SK-N-SH treated with all-trans-retinoic acid at 6 μM for 48 hours (cell line): ENCODE data around the gene HIPK3.

ENCODE experiments used
- ARNTL ChIP-seq: fragments of 450-650 bp; formaldehyde crosslinking; IDR thresholded peaks from 2 replicates; pipeline ENCODE4 v1.5.0; 2020; ENCODE audit warnings: low read depth, mild to moderate bottlenecking, moderate library complexity, borderline replicate concordance
- PPARA ChIP-seq: fragments of 250-450 bp; sonication (Bioruptor Pico); IDR thresholded peaks from 2 replicates; pipeline ENCODE4 v1.5.0; 2020; ENCODE audit warnings: mild to moderate bottlenecking, borderline replicate concordance
- TOX ChIP-seq: fragments of 250-450 bp; sonication (Bioruptor Pico); IDR thresholded peaks from 2 replicates; pipeline ENCODE4 v1.8.0; 2021; ENCODE audit warnings: mild to moderate bottlenecking, moderate library complexity, borderline replicate concordance
- ZC3H10 ChIP-seq: fragments of 250-450 bp; sonication (Bioruptor Pico); IDR thresholded peaks from 2 replicates; pipeline ENCODE4 v1.5.1; 2021; ENCODE audit warnings: mild to moderate bottlenecking, moderate library complexity
- ZNF8 ChIP-seq: fragments of 450-650 bp; formaldehyde crosslinking; IDR thresholded peaks from 2 replicates; pipeline ENCODE4 v1.5.0; 2020; ENCODE audit warnings: mild to moderate bottlenecking, moderate library complexity
- TF ChIP-seq, protein P1 (sequence below): fragments of 250-450 bp; sonication (Bioruptor Pico); IDR thresholded peaks from 2 replicates; pipeline ENCODE4 v1.8.0; 2020; ENCODE audit warnings: mild to moderate bottlenecking, moderate library complexity, borderline replicate concordance
- TF ChIP-seq, protein P2 (sequence below): fragments of 250-450 bp; sonication (Bioruptor Pico); IDR thresholded peaks from 2 replicates; pipeline ENCODE4 v1.5.1; 2020; ENCODE audit warnings: low read depth, mild to moderate bottlenecking, moderate library complexity

DNA sequence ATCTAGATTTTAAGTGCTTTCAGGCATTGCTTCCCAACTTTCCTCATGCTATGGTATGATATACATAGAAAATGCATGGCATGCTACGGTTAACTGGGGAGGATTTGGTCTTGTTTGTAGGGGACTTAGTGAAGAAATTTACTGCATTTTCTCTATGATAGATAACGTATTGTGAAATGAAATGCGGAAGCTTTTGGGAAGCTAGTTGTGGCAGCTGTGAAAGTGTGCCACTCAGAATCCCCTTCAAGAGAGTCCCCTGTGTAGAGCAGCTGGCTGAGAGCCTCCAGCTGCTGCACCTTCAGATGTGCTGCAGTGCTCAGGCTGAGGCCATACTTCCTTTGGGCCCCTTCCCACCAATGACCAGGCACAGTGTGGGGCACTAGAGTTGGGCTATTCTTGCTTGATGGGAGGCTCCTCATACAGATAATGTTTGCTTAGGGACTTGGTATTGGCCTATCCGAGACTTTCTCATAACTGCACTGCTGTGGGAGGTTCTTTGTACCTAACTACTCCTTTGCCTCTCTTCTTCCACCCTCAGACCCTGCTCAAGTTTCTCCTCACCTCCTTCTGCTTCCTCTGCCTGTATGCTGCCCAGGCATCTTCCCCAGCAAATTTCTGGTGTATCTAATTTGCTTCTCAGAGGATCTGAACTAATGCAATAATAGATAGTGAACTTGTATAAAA lies 67.3 kb downstream of the HIPK3 start:
- TF ChIP-seq, protein P1, sequence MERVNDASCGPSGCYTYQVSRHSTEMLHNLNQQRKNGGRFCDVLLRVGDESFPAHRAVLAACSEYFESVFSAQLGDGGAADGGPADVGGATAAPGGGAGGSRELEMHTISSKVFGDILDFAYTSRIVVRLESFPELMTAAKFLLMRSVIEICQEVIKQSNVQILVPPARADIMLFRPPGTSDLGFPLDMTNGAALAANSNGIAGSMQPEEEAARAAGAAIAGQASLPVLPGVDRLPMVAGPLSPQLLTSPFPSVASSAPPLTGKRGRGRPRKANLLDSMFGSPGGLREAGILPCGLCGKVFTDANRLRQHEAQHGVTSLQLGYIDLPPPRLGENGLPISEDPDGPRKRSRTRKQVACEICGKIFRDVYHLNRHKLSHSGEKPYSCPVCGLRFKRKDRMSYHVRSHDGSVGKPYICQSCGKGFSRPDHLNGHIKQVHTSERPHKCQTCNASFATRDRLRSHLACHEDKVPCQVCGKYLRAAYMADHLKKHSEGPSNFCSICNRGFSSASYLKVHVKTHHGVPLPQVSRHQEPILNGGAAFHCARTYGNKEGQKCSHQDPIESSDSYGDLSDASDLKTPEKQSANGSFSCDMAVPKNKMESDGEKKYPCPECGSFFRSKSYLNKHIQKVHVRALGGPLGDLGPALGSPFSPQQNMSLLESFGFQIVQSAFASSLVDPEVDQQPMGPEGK (CRISPR knock-in tag): no peak
- TF ChIP-seq PPARA (CRISPR knock-in tag) (no peak), ZNF8 (CRISPR knock-in tag) (no peak), ZC3H10 (no peak), ARNTL (CRISPR knock-in tag) (no peak), TOX (CRISPR knock-in tag) (no peak)
- TF ChIP-seq, protein P2, sequence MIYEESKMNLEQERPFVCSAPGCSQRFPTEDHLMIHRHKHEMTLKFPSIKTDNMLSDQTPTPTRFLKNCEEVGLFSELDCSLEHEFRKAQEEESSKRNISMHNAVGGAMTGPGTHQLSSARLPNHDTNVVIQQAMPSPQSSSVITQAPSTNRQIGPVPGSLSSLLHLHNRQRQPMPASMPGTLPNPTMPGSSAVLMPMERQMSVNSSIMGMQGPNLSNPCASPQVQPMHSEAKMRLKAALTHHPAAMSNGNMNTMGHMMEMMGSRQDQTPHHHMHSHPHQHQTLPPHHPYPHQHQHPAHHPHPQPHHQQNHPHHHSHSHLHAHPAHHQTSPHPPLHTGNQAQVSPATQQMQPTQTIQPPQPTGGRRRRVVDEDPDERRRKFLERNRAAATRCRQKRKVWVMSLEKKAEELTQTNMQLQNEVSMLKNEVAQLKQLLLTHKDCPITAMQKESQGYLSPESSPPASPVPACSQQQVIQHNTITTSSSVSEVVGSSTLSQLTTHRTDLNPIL (CRISPR knock-in tag): no peak
